22Rv1 (cell line): ENCODE data around the gene RPL31.

Source experiments
- ZFX ChIP-seq: fragments of 450-650 bp; IDR thresholded peaks from 2 replicates; pipeline ENCODE4 v1.6.1; 2017; ENCODE audit warnings: antibody characterized with exemption, borderline replicate concordance
- TF ChIP-seq, protein P1 (sequence below): fragments of 450-650 bp; IDR thresholded peaks from 2 replicates; pipeline ENCODE4 v1.5.1; 2017; ENCODE audit warnings: mild to moderate bottlenecking

- TF ChIP-seq, protein P1, sequence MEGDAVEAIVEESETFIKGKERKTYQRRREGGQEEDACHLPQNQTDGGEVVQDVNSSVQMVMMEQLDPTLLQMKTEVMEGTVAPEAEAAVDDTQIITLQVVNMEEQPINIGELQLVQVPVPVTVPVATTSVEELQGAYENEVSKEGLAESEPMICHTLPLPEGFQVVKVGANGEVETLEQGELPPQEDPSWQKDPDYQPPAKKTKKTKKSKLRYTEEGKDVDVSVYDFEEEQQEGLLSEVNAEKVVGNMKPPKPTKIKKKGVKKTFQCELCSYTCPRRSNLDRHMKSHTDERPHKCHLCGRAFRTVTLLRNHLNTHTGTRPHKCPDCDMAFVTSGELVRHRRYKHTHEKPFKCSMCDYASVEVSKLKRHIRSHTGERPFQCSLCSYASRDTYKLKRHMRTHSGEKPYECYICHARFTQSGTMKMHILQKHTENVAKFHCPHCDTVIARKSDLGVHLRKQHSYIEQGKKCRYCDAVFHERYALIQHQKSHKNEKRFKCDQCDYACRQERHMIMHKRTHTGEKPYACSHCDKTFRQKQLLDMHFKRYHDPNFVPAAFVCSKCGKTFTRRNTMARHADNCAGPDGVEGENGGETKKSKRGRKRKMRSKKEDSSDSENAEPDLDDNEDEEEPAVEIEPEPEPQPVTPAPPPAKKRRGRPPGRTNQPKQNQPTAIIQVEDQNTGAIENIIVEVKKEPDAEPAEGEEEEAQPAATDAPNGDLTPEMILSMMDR = no peak
- TF ChIP-seq ZFX = no peak
These were observed 25.3 kb upstream of the RPL31 start for GRCh38 chr2:100976645-100977391.
